GM12878 (cell line): ENCODE measurements around the gene TMEM138. TPM values are rescaled to one million over a fixed set of nuclear protein-coding genes. Genes with fewer than 3 reads are reported as not detected.

Source experiments
- ATAC-seq: fragments of 200-7000 bp; cut with Tn5 transposase; 3 replicates; pipeline ENCODE4 v1.9.1; 2020; ENCODE audit warnings: mild to moderate bottlenecking, moderate library complexity
- BruUV-seq: library from RNA; stranded (reverse); fragments of 400-500 nt; replicated peaks from 2 replicates; lab custom pipeline; 2021; lab: Mats Ljungman, UMichigan
- CTCF ChIA-PET: fragments of 300-600 bp; sonication (Branson Sonifier 250); formaldehyde crosslinking; extraction: SDS; loops from one replicate; lab custom pipeline; 2021; ENCODE audit warnings: inconsistent platforms; lab: Yijun Ruan, JAX
- POLR2A ChIA-PET: fragments of 350-600 bp; formaldehyde crosslinking; extraction: SDS; loops from one replicate; lab custom pipeline; 2021; ENCODE audit warnings: inconsistent platforms; lab: Charles Lee
- RAD21 ChIA-PET: fragments of 300-600 bp; sonication (Branson Sonifier 250); formaldehyde crosslinking; loops from one replicate; lab custom pipeline; 2023; ENCODE audit warnings: antibody characterized with exemption; ENCODE audit not compliant: unreplicated experiment; lab: Charles Lee
- SMC1A ChIA-PET: fragments of 300-600 bp; sonication (Branson Sonifier 250); formaldehyde crosslinking; loops from one replicate; lab custom pipeline; 2023; ENCODE audit not compliant: unreplicated experiment, uncharacterized antibody; lab: Charles Lee
- DNase-seq: peaks from one replicate; pipeline ENCODE4 v3.0.0-alpha.2; 2011; ENCODE audit warnings: low read depth, low spot score
- FAIRE-seq: peaks from 3 replicates; lab custom pipeline; 2011; peaks lifted over from hg19 to GRCh38; lab: Jason Lieb, UNC
- H2AFZ ChIP-seq: 2 replicates; pipeline ENCODE4 v1.6.0; 2011; ENCODE audit warnings: low read depth, low read length, control low read depth; ENCODE audit not compliant: control insufficient read depth
- H3K27ac ChIP-seq: 2 replicates; pipeline ENCODE4 v1.5.1; 2011; ENCODE audit warnings: control low read depth; ENCODE audit not compliant: control insufficient read depth, insufficient read depth
- H3K27me3 ChIP-seq, 2 experiments: replicated peaks in 1 of 2; 2 replicates each; pipeline versions ENCODE4 v1.6.0 to v1.6.1; 2011; ENCODE audit warnings: low read length in 1 of 2; ENCODE audit not compliant: control insufficient read depth in 2 of 2, insufficient read depth in 2 of 2
- H3K36me3 ChIP-seq, 2 experiments: 2 replicates each; pipeline ENCODE4 v1.5.1; 2011; ENCODE audit warnings: low read length in 1 of 2; ENCODE audit not compliant: control insufficient read depth in 2 of 2, insufficient read depth in 2 of 2
- H3K4me1 ChIP-seq: 2 replicates; pipeline ENCODE4 v1.6.1; 2011; ENCODE audit warnings: mild to moderate bottlenecking, low read length, moderate library complexity, mixed read lengths; ENCODE audit not compliant: control insufficient read depth, insufficient read depth
- H3K4me2 ChIP-seq: 2 replicates; pipeline ENCODE4 v1.6.0; 2011; ENCODE audit warnings: control low read depth; ENCODE audit not compliant: control insufficient read depth, insufficient read depth
- H3K4me3 ChIP-seq: fragments of 200-600 bp; sonication (generic); 2 replicates; pipeline ENCODE4 v1.5.1; 2016
- H3K79me2 ChIP-seq: 2 replicates; pipeline ENCODE4 v1.6.0; 2011; ENCODE audit warnings: low read length; ENCODE audit not compliant: control insufficient read depth, insufficient read depth
- H3K9ac ChIP-seq: 2 replicates; pipeline ENCODE4 v1.8.0; 2011; ENCODE audit warnings: low read length, control low read depth, mixed read lengths; ENCODE audit not compliant: control insufficient read depth, insufficient read depth
- H3K9me3 ChIP-seq: replicated peaks from 3 replicates; pipeline ENCODE4 v1.5.1; 2011; ENCODE audit warnings: mild to moderate bottlenecking, low read length; ENCODE audit not compliant: control insufficient read depth, insufficient read depth
- H4K20me1 ChIP-seq: 2 replicates; pipeline ENCODE4 v1.6.0; 2011; ENCODE audit not compliant: control insufficient read depth, insufficient read depth
- ASH2L ChIP-seq: fragments of 300-600, 200-600 bp; sonication (generic); IDR thresholded peaks from 2 replicates; pipeline ENCODE4 v1.6.1; 2017; ENCODE audit warnings: low read depth, mild to moderate bottlenecking, borderline replicate concordance
- BCL11A ChIP-seq: IDR thresholded peaks from 2 replicates; pipeline ENCODE4 v1.6.1; 2011; ENCODE audit warnings: low read depth, low read length
- BMI1 ChIP-seq: fragments of 450-650 bp; IDR thresholded peaks from 2 replicates; pipeline ENCODE4 v1.6.1; 2016; ENCODE audit warnings: mild to moderate bottlenecking, moderate library complexity, borderline replicate concordance
- EZH2 ChIP-seq: IDR thresholded peaks from 2 replicates; pipeline ENCODE4 v1.6.1; 2012; ENCODE audit warnings: low read depth, mild to moderate bottlenecking, control low read depth, inconsistent platforms, low read length, borderline replicate concordance; ENCODE audit not compliant: control insufficient read depth
- IKZF2 ChIP-seq, 2 experiments: fragments of 450-650 bp; IDR thresholded peaks; 2 replicates each; pipeline ENCODE4 v1.6.1; 2017; ENCODE audit warnings: mild to moderate bottlenecking in 2 of 2, moderate library complexity in 2 of 2
- IRF5 ChIP-seq: fragments of 450-650 bp; IDR thresholded peaks from 2 replicates; pipeline ENCODE4 v1.6.1; 2017; ENCODE audit warnings: borderline replicate concordance
- NFYB ChIP-seq: IDR thresholded peaks from 2 replicates; pipeline ENCODE4 v1.6.1; 2011; ENCODE audit warnings: low read depth, mild to moderate bottlenecking, low read length, improper control_type of control experiment, moderate library complexity; ENCODE audit not compliant: insufficient read depth
- RAD21 ChIP-seq: IDR thresholded peaks from 2 replicates; pipeline ENCODE4 v1.6.1; 2011; ENCODE audit warnings: mild to moderate bottlenecking, low read depth, low read length, moderate library complexity; ENCODE audit not compliant: insufficient read depth
- RCOR1 ChIP-seq: conservative IDR thresholded peaks from 2 replicates; pipeline ENCODE4 v1.6.1; 2012; ENCODE audit warnings: low read depth, low read length, improper control_type of control experiment
- REST ChIP-seq: IDR thresholded peaks from 2 replicates; pipeline ENCODE4 v1.6.1; 2012; ENCODE audit warnings: mild to moderate bottlenecking, low read depth, low read length
- WRNIP1 ChIP-seq: IDR thresholded peaks from 2 replicates; pipeline ENCODE4 v1.6.1; 2011; ENCODE audit warnings: low read depth, low read length, improper control_type of control experiment, borderline replicate concordance
- WGBS: methylation state at CpG from one replicate; pipeline ENCODE4 v1.1.6; 2016; ENCODE audit warnings: low lambda C conversion rate; ENCODE audit not compliant: insufficient replicate concordance, insufficient coverage; ENCODE audit errors: missing lambda C conversion rate; 5-methylcytosine and 5-hydroxymethylcytosine counted together
- in situ Hi-C: fragments of 300-500 bp; cut with MboI; formaldehyde crosslinking; loops from 9 replicates; pipeline ENCODE4 v1.14.3; 2018; ENCODE audit warnings: mixed read lengths
- intact Hi-C: fragments of 100-400 bp; cut with micrococcal nuclease; formaldehyde crosslinking; loops from one replicate; pipeline ENCODE4 v1.14.2; 2022; ENCODE audit not compliant: unreplicated experiment
- polyA plus RNA-seq, 11 experiments: library from polyadenylated mRNA; depleted of rRNA in 4 of 11; unstranded in 6 of 11; stranded (reverse) in 5 of 11; fragments of >200 nt; fragmentation: Nextera tagmentation in 4 of 11; fragmentation: Illumina TruSeq in 1 of 11; extraction: Ambion mirVana in 4 of 11; extraction: Trizol in 1 of 11; gene quantifications; 1 replicate in 1 of 11; 2 replicates in 10 of 11; pipeline versions ENCODE4 v1.2.1 to v1.2.3, GENCODE V29; 2011 to 2016; ENCODE audit warnings: inconsistent platforms in 2 of 11, missing spikeins in 2 of 11, low read depth in 1 of 11
- total RNA-seq, 4 experiments: library from RNA; depleted of rRNA in 3 of 4; stranded (reverse); fragments of >200 nt in 3 of 4; fragmentation: Illumina TruSeq in 1 of 4; extraction: Trizol in 1 of 4; gene quantifications; 2 replicates each; pipeline versions ENCODE4 v1.2.1 to v1.2.3, GENCODE V29; 2013 to 2021
- TF ChIP-seq, protein P1 (sequence below): fragments of 450-650 bp; IDR thresholded peaks from 2 replicates; pipeline ENCODE4 v1.6.1; 2014; ENCODE audit warnings: mild to moderate bottlenecking
- TF ChIP-seq, protein P2 (sequence below): fragments of 450-650 bp; formaldehyde crosslinking; IDR thresholded peaks from 2 replicates; pipeline ENCODE4 v1.4.0; 2022; ENCODE audit warnings: mild to moderate bottlenecking, moderate library complexity

TMEM138 gene
- total and polyA plus RNA-seq, 10 of the 15 experiments (the other 5 are each of a cell fraction or from before 2014, with no cell fraction given), result 28.5 to 116 (median 73.4) TPM

DNA sequence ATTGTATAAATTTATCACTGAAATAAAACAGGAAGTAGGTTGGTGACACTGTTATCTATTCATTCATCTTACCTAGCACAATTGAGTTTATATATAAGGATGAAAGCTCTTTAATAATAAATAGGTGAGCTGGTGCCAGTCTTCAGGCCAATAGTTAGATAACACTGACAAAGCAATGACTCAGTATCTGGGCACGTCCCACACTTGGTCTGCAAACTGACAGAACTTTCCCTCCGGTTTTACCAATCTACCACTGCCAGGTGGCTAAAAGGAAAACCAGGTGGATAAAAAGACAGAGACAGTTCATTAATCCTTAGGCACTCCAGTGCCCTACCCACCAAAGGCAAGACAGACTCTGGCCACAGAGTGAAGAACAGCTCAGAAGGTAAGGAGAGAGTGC, 46.9 kb upstream of the TMEM138 start:
- no peak overlapping the region for H3K4me3 ChIP-seq
- H2AFZ ChIP-seq, result no peak overlapping the region
- TF ChIP-seq EZH2 (no peak), BCL11A (no peak), REST (no peak), RCOR1 (no peak), IKZF2 (IDR thresholded peaks at IDR 0.05) (no peak), WRNIP1 (no peak), ASH2L (no peak), IRF5 (no peak), RAD21 (no peak), NFYB (no peak), BMI1 (no peak)
- TF ChIP-seq, protein P1, sequence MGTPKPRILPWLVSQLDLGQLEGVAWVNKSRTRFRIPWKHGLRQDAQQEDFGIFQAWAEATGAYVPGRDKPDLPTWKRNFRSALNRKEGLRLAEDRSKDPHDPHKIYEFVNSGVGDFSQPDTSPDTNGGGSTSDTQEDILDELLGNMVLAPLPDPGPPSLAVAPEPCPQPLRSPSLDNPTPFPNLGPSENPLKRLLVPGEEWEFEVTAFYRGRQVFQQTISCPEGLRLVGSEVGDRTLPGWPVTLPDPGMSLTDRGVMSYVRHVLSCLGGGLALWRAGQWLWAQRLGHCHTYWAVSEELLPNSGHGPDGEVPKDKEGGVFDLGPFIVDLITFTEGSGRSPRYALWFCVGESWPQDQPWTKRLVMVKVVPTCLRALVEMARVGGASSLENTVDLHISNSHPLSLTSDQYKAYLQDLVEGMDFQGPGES, result no peak
- TF ChIP-seq, protein P2, sequence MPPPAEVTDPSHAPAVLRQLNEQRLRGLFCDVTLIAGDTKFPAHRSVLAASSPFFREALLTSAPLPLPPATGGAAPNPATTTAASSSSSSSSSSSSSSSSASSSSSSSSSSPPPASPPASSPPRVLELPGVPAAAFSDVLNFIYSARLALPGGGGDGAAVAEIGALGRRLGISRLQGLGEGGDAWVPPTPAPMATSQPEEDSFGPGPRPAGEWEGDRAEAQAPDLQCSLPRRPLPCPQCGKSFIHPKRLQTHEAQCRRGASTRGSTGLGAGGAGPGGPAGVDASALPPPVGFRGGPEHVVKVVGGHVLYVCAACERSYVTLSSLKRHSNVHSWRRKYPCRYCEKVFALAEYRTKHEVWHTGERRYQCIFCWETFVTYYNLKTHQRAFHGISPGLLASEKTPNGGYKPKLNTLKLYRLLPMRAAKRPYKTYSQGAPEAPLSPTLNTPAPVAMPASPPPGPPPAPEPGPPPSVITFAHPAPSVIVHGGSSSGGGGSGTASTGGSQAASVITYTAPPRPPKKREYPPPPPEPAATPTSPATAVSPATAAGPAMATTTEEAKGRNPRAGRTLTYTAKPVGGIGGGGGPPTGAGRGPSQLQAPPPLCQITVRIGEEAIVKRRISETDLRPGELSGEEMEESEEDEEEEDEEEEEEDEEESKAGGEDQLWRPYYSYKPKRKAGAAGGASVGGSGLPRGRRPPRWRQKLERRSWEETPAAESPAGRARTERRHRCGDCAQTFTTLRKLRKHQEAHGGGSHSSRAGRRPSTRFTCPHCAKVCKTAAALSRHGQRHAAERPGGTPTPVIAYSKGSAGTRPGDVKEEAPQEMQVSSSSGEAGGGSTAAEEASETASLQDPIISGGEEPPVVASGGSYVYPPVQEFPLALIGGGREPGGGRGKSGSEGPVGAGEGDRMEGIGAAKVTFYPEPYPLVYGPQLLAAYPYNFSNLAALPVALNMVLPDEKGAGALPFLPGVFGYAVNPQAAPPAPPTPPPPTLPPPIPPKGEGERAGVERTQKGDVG (CRISPR knock-in tag), result no peak
- TF ChIP-seq, all 136 proteins: peak for 0
- ATAC-seq, result no peak
- DNase-seq, result no peak
- Histone ChIP-seq H3K27ac (no peak overlapping the region), H3K27me3 (no peaks in the 10 kb centered on the region), H4K20me1 (no peaks in the 10 kb centered on the region), H3K4me2 (no peak overlapping the region), H3K9ac (no peak overlapping the region), H3K36me3 (peaks cover 25 to 32% of the 10 kb centered on the region in 2 experiments), H3K9me3 (no peaks in the 10 kb centered on the region), H3K79me2 (no peaks in the 10 kb centered on the region), H3K4me1 (no peaks in the 10 kb centered on the region)
- intact Hi-C loops (no loop called here), in situ Hi-C loops (no loop called here)
- RAD21 ChIA-PET, result interaction anchor here (1.7 kb wide), 1 partner anchor 20 kb away, joined by 5 read pairs; no protein-coding TSS in a partner anchor
- FAIRE-seq, result no peak
- POLR2A ChIA-PET, result interaction anchor here (0.7 kb wide), 1 partner anchor 1095 kb away, joined by 11 read pairs; no protein-coding TSS in a partner anchor
- 100% methylated on average over 2 of the region's 2 CpGs for WGBS
- CTCF ChIA-PET, result interaction anchor here (1.1 to 2.4 kb wide), 2 partner anchors 21 to 70 kb away, joined by 5 to 7 read pairs; no protein-coding TSS in a partner anchor
- BruUV-seq, result no TSS peak
- SMC1A ChIA-PET, result interaction anchor here (1.0 to 2.8 kb wide), 3 partner anchors 12 to 21 kb away, joined by 3 to 9 read pairs (median 9); no protein-coding TSS in a partner anchor
